Heart left ventricle (tissue), 13 donors: Measurements from ENCODE around the gene POMGNT2.

Source experiments
- CTCF ChIP-seq, 12 donors: fragments of 200-600 bp; sonication (generic) in 4 of 12; IDR thresholded peaks; one replicate each; pipeline versions ENCODE4 v1.5.0 to v1.8.0; 2018 to 2022; ENCODE audit warnings: antibody characterized with exemption in 12 of 12, mild to moderate bottlenecking in 5 of 12
- POLR2A ChIP-seq, 2 donors: fragments of 450-650 bp; IDR thresholded peaks; one replicate each; pipeline ENCODE4 v1.6.1; 2017; ENCODE audit warnings: antibody characterized with exemption in 2 of 2, mild to moderate bottlenecking in 2 of 2, moderate library complexity in 2 of 2
- donor health status: ischemic (EF 13 %, LVEDD 7.1; RV severe dilation, severe dysfunction).
- donor health status: DM: no; HTN: yes; CAD: no.
- donor health status: DM: no; HTN: no; CAD: no.
- donor health status: ischemic (EF 25% LVEDD 6.9; RV normal size, moderate dysfunction).
- donor health status: ischemic (EF 25% LVEDD 5.7; RV mildly dilated, moderate dysfunction).
- donor health status: ischemic (EF 35%, LVEDD 5.7; RV mildly dilated, moderate dysfunction).
- donor health status: nonischemic (EF 11% LVEDD 7.7; RV severe dilation, severe dysfunction).
- donor health status: DM: yes; HTN: yes; CAD: no.
- donor health status: PGD.
- donor health status: ischemic (EF 29% LVEDD 5.4; RV normal size, mild dysfunction).
- donor health status: nonischemic (EF 23%, LVEDD 6.1; RV moderate dilation, normal function).

- TF ChIP-seq POLR2A (IDR thresholded peaks at IDR 0.05) = no peak
- TF ChIP-seq CTCF (IDR thresholded peaks at IDR 0.05) = no peak
Observed at GRCh38 chr3:43089081-43089480, 16.8 kb downstream of the POMGNT2 start.
